Stomach smooth muscle (tissue), 2 donors: ENCODE data around the gene TPM4.

ENCODE experiments used
- H3K27ac ChIP-seq: one replicate; pipeline ENCODE4 v1.7.0; 2013; ENCODE audit warnings: mild to moderate bottlenecking, low read length, inconsistent platforms
- H3K27me3 ChIP-seq, 2 donors: one replicate each; pipeline ENCODE4 v1.7.0; 2013; ENCODE audit warnings: low read length in 2 of 2; ENCODE audit not compliant: insufficient read depth in 2 of 2, control insufficient read depth in 1 of 2
- H3K36me3 ChIP-seq, 2 donors: one replicate each; pipeline ENCODE4 v1.7.0; 2013; ENCODE audit warnings: low read length in 2 of 2; ENCODE audit not compliant: control insufficient read depth in 2 of 2, insufficient read depth in 2 of 2
- H3K4me1 ChIP-seq: one replicate; pipeline ENCODE4 v1.7.0; 2013; ENCODE audit warnings: low read length; ENCODE audit not compliant: control insufficient read depth, insufficient read depth
- H3K4me3 ChIP-seq, 2 donors: one replicate each; pipeline ENCODE4 v1.7.0; 2013; ENCODE audit warnings: low read length in 2 of 2
- H3K9ac ChIP-seq, 2 donors: one replicate each; pipeline ENCODE4 v1.7.0; 2013; ENCODE audit warnings: low read length in 2 of 2, mild to moderate bottlenecking in 1 of 2
- H3K9me3 ChIP-seq, 2 donors: one replicate each; pipeline ENCODE4 v1.7.0; 2013; ENCODE audit warnings: low read length in 2 of 2; ENCODE audit not compliant: control insufficient read depth in 2 of 2
- donor health status: healthy.
- donor health status: Pancreatic carcinoma.

Gene TPM4

DNA sequence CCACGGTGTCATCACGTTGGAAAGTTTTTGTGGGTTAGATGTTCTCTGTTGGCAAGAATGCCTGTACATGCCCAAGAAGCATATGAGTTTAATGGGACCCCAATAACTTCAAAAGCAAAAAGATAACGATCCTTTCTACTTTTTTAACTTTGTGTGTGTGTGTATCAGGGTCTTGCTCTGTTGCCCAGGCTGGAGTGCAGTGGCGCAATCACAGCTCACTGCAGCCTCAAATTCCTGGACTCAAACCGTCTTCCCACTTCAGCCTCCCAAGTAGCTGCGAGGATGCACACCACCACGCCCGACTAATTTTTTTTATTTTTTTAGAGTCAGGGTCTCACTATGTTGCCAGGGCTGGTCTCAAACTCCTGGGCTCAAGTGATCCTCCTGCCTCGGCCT lies 34.3 kb upstream of the TPM4 start:
- peaks cover 0 to 5% of the 10 kb centered on the region in 2 donors for H3K27me3 ChIP-seq
- H3K4me1 ChIP-seq, result peaks cover 10% of the 10 kb centered on the region
- peak overlapping the region in 1 of 2 donors; percentile 20 for H3K4me3 ChIP-seq
- H3K36me3 ChIP-seq, result no peaks in the 10 kb centered on the region
- no peak overlapping the region for H3K27ac ChIP-seq
- H3K9ac ChIP-seq, result no peak overlapping the region
- no peaks in the 10 kb centered on the region for H3K9me3 ChIP-seq

DNA sequence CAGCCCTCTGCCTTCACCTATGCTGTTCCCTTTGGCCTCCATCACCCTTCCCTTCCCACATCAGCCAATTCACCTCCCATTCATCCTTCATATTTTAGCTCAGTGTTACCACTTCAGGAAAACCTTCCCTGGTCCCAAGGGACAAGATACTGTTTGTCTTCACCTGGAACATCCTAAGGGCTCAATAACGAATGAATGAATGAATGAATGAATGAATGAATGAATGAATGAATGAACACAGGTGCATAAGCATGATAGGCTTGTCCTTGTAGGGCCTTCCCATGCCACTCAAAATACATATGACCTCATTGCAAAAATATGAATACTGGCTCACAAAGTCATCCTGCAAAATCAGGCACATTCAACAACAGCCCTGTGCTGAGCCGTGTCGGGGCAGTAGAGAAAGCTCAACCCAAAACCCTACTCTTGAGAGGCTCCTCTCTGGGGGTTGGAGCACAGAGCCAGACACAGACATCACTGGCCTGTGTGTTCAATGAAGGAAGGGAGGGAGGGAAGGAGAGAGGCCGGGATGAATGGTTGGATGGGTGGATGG lies 33.7 kb upstream of the TPM4 start:
- Histone ChIP-seq H3K27ac (no peak overlapping the region), H3K36me3 (no peaks in the 10 kb centered on the region), H3K4me3 (no peak overlapping the region), H3K4me1 (peaks cover 10% of the 10 kb centered on the region), H3K9ac (no peak overlapping the region), H3K9me3 (no peaks in the 10 kb centered on the region), H3K27me3 (peaks cover 0 to 5% of the 10 kb centered on the region in 2 donors)

DNA sequence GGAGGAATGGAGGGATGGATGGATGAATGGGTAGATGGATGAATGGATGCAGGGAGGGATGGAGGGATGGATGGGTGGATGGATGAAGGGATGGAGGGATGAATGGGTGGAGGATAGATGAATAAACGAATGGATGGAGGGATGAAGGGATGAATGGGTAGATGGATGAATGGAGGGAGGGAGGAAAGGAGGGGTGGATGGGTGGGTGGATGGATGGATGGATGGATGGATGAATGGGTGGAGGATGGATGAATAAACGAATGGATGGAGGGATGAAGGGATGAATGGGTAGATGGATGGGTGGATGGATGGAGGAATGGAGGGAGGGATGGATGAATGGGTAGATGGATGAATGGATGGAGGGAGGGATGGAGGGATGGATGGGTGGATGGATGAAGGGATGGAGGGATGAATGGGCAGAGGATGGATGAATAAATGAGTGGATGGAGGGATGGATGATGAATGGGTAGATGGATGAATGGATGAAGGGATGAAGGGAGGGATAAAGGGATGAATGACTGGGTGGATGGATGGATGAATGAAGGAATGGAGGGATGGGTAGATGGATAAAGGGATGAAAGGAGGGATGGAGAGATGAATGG lies 33.0 kb upstream of the TPM4 start:
- no peak overlapping the region for H3K27ac ChIP-seq

DNA sequence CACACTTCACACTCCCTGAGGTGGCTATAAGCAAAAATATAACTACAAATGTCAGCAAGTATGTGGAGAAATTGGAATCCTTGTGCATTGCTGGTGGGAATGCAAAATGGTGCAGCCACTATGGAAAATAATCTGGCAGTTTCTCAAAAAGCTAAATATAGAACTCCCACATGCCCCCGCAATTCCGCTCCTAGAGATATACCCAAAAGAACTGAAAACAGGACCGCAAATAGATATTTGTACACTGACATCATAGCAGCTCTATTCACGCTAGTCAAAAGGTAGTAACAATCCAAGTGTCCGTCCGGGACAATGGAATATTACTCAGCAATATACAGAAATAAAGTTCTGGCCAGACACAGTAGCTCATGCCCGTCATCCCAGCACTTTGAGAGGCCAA lies 31.5 kb upstream of the TPM4 start:
- Histone ChIP-seq H3K27me3 (peaks cover 0 to 5% of the 10 kb centered on the region in 2 donors), H3K36me3 (no peaks in the 10 kb centered on the region), H3K4me3 (no peak overlapping the region), H3K9ac (no peak overlapping the region), H3K4me1 (peaks cover 10% of the 10 kb centered on the region), H3K9me3 (no peaks in the 10 kb centered on the region), H3K27ac (no peak overlapping the region)

More for the DNA sequence above, 33.0 kb upstream of the TPM4 start:
- Histone ChIP-seq H3K4me3 (no peak overlapping the region), H3K4me1 (peaks cover 10% of the 10 kb centered on the region), H3K27me3 (peaks cover 0 to 5% of the 10 kb centered on the region in 2 donors), H3K9me3 (no peaks in the 10 kb centered on the region), H3K9ac (peak overlapping the region in 1 of 2 donors; percentile 29), H3K36me3 (no peaks in the 10 kb centered on the region)

DNA sequence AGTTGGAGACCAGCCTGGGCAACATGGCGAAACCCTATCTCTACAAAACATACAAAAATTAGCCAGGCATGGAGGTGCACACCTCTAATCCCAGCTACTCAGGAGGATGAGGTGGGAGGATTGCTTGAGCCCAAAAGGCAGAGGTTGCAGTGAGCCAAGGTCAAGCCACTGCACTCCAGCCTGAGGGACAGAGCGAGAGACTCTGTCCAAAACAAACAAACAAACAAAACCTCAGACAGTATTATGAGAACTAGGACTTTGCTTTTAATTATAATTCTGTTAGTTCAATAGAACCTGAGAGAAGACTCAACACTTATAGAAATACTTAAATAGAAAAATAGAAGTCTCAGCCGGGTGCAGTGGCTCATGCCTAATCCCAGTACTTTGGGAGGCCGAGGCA lies 31.1 kb upstream of the TPM4 start:
- Histone ChIP-seq H3K27me3 (peaks cover 0 to 5% of the 10 kb centered on the region in 2 donors), H3K9me3 (no peaks in the 10 kb centered on the region), H3K27ac (no peak overlapping the region), H3K4me1 (peaks cover 10% of the 10 kb centered on the region), H3K4me3 (no peak overlapping the region), H3K9ac (no peak overlapping the region), H3K36me3 (no peaks in the 10 kb centered on the region)

DNA sequence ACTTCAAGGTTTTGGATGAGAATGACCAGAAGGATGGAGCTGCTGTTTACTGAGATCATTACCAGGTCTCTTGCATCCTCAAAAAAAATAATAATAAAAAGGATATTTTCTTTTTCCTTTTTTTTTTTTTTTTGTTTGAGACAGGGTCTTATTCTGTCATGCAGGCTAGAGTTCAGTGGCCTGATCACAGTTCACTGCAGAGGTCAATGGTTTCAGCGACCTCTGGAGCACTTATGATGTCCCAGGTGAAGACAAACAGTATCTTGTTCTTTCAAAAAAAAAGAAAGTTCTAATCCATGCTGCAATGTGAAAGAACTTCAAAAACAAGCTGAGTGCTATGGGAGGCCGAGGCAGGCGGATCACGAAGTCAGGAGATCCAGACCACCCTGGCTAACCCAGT lies 30.4 kb upstream of the TPM4 start:
- Histone ChIP-seq H3K9me3 (no peaks in the 10 kb centered on the region), H3K9ac (no peak overlapping the region), H3K27me3 (peaks cover 0 to 5% of the 10 kb centered on the region in 2 donors), H3K27ac (no peak overlapping the region), H3K4me3 (no peak overlapping the region), H3K36me3 (no peaks in the 10 kb centered on the region), H3K4me1 (peaks cover 8% of the 10 kb centered on the region)

DNA sequence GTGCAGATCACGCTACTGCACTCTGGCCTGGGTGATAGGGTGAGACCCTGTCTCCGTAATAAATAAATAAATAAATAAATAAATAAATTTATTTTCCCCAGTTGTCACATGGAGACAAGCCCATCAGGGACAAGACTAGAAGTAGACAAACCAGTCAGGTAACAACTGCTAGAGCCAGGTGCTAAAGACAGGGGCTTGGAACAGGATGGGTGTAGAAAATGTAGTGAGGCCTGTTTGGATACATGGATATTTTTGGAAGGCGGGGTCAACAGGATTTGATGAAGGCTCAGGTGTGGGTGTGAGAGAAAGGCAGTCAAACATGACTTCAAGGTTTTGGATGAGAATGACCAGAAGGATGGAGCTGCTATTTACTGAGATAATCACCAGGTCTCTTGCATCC lies 27.7 kb upstream of the TPM4 start:
- Histone ChIP-seq H3K27ac (no peak overlapping the region), H3K4me1 (no peaks in the 10 kb centered on the region), H3K4me3 (no peak overlapping the region), H3K9me3 (no peaks in the 10 kb centered on the region), H3K27me3 (no peaks in the 10 kb centered on the region), H3K9ac (no peak overlapping the region), H3K36me3 (no peaks in the 10 kb centered on the region)

DNA sequence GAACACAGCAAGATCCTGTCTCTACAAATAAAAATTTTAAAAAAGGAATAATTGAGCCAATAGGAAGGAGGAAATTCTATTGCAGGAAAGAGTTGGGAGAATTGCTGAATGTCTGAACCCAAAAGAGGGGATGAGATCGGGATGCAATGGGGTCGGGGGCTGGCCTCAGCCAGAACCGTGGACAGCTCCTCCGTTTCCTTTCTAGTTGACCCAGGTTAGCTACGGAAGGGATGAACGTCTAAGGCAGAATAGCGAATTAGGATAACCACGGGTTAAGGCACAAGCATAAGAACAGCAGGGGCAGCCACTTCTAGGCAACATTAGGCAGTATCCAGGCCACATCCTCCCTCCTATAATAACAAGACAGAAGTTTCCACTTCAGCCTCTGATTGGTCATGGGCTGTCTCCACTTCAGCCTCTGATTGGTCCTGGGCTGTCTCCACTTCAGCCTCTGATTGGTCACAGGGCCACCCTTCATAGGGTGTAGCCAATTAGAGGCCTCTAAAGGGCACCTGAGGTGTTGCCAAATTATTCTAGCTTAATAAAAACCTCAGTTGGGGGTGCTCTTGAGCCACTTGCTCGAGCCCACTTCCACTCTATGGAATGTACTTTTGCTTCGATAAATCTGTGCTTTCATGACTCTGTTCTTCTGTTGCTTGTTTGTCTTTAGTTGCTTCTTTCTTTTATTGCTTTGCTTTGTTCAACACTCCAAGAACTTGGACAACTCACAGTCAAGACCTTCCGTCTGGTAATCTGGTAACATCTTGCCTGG lies 24.9 kb upstream of the TPM4 start:
- H3K27ac ChIP-seq, result no peak overlapping the region
- no peak overlapping the region for H3K9ac ChIP-seq
- no peaks in the 10 kb centered on the region for H3K36me3 ChIP-seq
- peaks cover 0 to 5% of the 10 kb centered on the region in 2 donors for H3K9me3 ChIP-seq
- H3K4me1 ChIP-seq, result no peaks in the 10 kb centered on the region
- no peak overlapping the region for H3K4me3 ChIP-seq
- no peaks in the 10 kb centered on the region for H3K27me3 ChIP-seq

DNA sequence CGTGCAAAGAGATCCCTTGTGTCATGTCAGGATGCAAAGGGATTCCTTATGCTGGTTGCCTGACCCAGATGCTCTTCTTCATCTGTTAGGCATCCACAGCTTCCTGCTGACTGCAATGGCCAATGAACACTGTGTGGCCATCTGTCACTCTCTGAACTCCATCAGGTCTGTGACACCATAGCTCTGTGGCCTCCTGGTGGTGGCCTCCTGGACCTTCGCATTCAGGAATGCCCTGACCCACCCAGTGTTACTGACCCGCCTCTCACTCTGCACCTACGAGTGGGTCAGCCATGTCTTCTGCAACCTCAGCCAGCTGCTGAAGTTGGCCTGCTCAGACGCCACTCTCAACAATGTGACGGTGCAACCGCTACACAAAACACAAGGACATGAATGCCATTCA lies 23.9 kb upstream of the TPM4 start:
- Histone ChIP-seq H3K36me3 (no peaks in the 10 kb centered on the region), H3K27me3 (no peaks in the 10 kb centered on the region), H3K9ac (no peak overlapping the region), H3K4me1 (no peaks in the 10 kb centered on the region), H3K4me3 (no peak overlapping the region), H3K27ac (no peak overlapping the region), H3K9me3 (peaks cover 0 to 5% of the 10 kb centered on the region in 2 donors)

DNA sequence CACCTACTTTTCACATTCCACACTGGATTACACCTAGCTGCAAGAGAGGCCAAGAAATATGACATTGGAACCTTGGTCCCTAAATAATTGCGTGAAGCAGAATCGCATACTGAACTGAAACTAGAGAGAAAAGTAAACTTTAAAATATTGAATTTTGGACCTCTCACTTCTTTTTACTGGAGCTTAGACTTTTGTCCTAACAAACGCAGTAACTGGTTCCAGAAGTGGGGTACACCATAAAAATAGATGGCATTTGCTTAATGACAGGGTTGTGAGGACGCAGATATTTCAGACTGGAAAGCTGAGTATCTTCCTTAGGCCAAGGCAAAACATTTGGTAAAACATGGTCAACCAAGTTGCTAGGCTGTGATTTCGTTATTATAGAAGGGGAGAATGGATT lies 19.2 kb upstream of the TPM4 start:
- H3K36me3 ChIP-seq, result no peaks in the 10 kb centered on the region
- H3K4me1 ChIP-seq, result no peaks in the 10 kb centered on the region
- H3K9ac ChIP-seq, result no peak overlapping the region
- H3K27me3 ChIP-seq, result no peaks in the 10 kb centered on the region
- no peak overlapping the region for H3K4me3 ChIP-seq
- H3K27ac ChIP-seq, result no peak overlapping the region
- H3K9me3 ChIP-seq, result peaks cover 0 to 10% of the 10 kb centered on the region in 2 donors

DNA sequence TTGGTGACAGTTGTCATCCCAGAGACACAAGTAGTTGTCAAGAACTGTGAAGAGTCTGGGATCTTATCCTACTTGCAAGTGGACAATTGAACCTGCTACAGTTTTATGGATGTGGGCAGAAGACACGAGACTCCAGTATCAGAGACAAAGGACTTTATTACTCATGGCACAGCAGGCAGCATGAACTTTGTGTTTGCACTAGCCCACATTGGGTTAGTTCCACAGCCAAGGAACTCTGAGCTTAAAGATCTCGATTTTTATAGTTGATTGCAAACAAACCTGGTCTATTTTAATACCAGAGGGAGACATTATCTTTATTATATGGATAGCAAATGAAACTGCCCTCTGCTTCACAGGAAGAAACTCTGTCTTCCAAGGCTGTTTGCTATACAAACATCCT lies 16.0 kb upstream of the TPM4 start:
- Histone ChIP-seq H3K9ac (no peak overlapping the region), H3K9me3 (peaks cover 0 to 10% of the 10 kb centered on the region in 2 donors), H3K36me3 (no peaks in the 10 kb centered on the region), H3K27me3 (no peaks in the 10 kb centered on the region), H3K4me1 (no peaks in the 10 kb centered on the region), H3K4me3 (no peak overlapping the region), H3K27ac (no peak overlapping the region)
